Neural cell (in vitro differentiated cells): Measurements from ENCODE around the gene KLHL3. TPM values are rescaled to one million over a fixed set of nuclear protein-coding genes. Genes with fewer than 3 reads are reported as not detected.

Experiments used
- H2AFZ ChIP-seq: fragments of 200-600, 300-800 bp; sonication (generic), shearing (Covaris generic); 2 replicates; pipeline ENCODE4 v1.6.0; 2014; ENCODE audit warnings: low read depth, mild to moderate bottlenecking, antibody characterized with exemption, low read length, moderate library complexity
- H3F3A ChIP-seq: fragments of 200-600 bp; shearing (Covaris generic); 2 replicates; pipeline ENCODE4 v1.6.1; 2016; ENCODE audit warnings: mild to moderate bottlenecking, moderate library complexity, mixed read lengths, antibody characterized with exemption, low read length; ENCODE audit not compliant: insufficient read depth, poor library complexity, severe bottlenecking
- H3K27ac ChIP-seq: fragments of 200-600, 300-800 bp; sonication (generic), shearing (Covaris generic); 2 replicates; pipeline ENCODE4 v1.5.1; 2014; ENCODE audit warnings: mild to moderate bottlenecking, low read length, moderate library complexity
- H3K27me3 ChIP-seq: fragments of 300-800, 200-600 bp; sonication (generic), shearing (Covaris generic); 2 replicates; pipeline ENCODE4 v1.6.0; 2014; ENCODE audit warnings: mild to moderate bottlenecking, low read depth, low read length, moderate library complexity; ENCODE audit not compliant: insufficient read depth
- H3K36me3 ChIP-seq: fragments of 300-800, 200-600 bp; sonication (generic), shearing (Covaris generic); 2 replicates; pipeline ENCODE4 v1.5.1; 2014; ENCODE audit warnings: mild to moderate bottlenecking, antibody characterized with exemption, low read length, moderate library complexity; ENCODE audit not compliant: insufficient read depth
- H3K4me2 ChIP-seq: fragments of 300-800, 200-600 bp; sonication (generic), shearing (Covaris generic); 2 replicates; pipeline ENCODE4 v1.6.0; 2014; ENCODE audit warnings: mild to moderate bottlenecking, low read length
- H3K4me3 ChIP-seq: fragments of 300-800, 200-600 bp; sonication (generic), shearing (Covaris generic); 2 replicates; pipeline ENCODE4 v1.5.1; 2014; ENCODE audit warnings: mild to moderate bottlenecking, low read length, moderate library complexity
- H3K79me2 ChIP-seq: fragments of 200-600 bp; shearing (Covaris generic); replicated peaks from 2 replicates; pipeline ENCODE4 v1.6.0; 2014; ENCODE audit warnings: mild to moderate bottlenecking, low read length, moderate library complexity; ENCODE audit not compliant: insufficient read depth
- H3K9ac ChIP-seq: fragments of 300-800, 200-600 bp; sonication (generic), shearing (Covaris generic); 2 replicates; pipeline ENCODE4 v1.6.1; 2016; ENCODE audit warnings: mild to moderate bottlenecking, low read length, mixed read lengths
- H3K9me2 ChIP-seq: fragments of 200-600 bp; shearing (Covaris generic); 2 replicates; pipeline ENCODE4 v1.6.1; 2016; ENCODE audit warnings: mild to moderate bottlenecking, low read length, mixed read lengths; ENCODE audit not compliant: insufficient read depth
- H3K9me3 ChIP-seq: fragments of 200-600, 300-800 bp; sonication (generic), shearing (Covaris generic); 2 replicates; pipeline ENCODE4 v1.6.1; 2016; ENCODE audit warnings: mild to moderate bottlenecking, mixed run types, low read length, moderate library complexity, mixed read lengths
- H4K20me1 ChIP-seq: fragments of 200-600 bp; shearing (Covaris generic); 2 replicates; pipeline ENCODE4 v1.6.1; 2016; ENCODE audit warnings: mild to moderate bottlenecking, mixed run types; ENCODE audit not compliant: insufficient read depth
- EP300 ChIP-seq: fragments of 450-650 bp; conservative IDR thresholded peaks from 2 replicates; pipeline ENCODE4 v1.6.1; 2014; ENCODE audit warnings: antibody characterized with exemption, mild to moderate bottlenecking, moderate library complexity; ENCODE audit not compliant: poor library complexity, severe bottlenecking
- EZH2 ChIP-seq: fragments of 200-600, 300-800 bp; shearing (Covaris generic), sonication (generic); IDR thresholded peaks from 2 replicates; pipeline ENCODE4 v1.6.1; 2014; ENCODE audit warnings: antibody characterized with exemption, low read length, borderline replicate concordance, mild to moderate bottlenecking; ENCODE audit not compliant: insufficient read depth, poor library complexity, severe bottlenecking
- MXI1 ChIP-seq: fragments of 450-650 bp; conservative IDR thresholded peaks from 2 replicates; pipeline ENCODE4 v1.6.1; 2014; ENCODE audit warnings: antibody characterized with exemption, mild to moderate bottlenecking; ENCODE audit not compliant: poor library complexity, severe bottlenecking
- POLR2AphosphoS5 ChIP-seq: IDR thresholded peaks from 2 replicates; pipeline ENCODE4 v1.6.1; 2012
- RAD21 ChIP-seq: fragments of 450-650 bp; conservative IDR thresholded peaks from 2 replicates; pipeline ENCODE4 v1.6.1; 2014; ENCODE audit warnings: antibody characterized with exemption, mild to moderate bottlenecking, moderate library complexity
- SMC3 ChIP-seq: fragments of 450-650 bp; conservative IDR thresholded peaks from 2 replicates; pipeline ENCODE4 v1.6.1; 2014; ENCODE audit warnings: antibody characterized with exemption, mild to moderate bottlenecking, moderate library complexity; ENCODE audit not compliant: poor library complexity
- TAF1 ChIP-seq: IDR thresholded peaks from 2 replicates; pipeline ENCODE4 v1.6.1; 2012; ENCODE audit warnings: low read depth
- polyA plus RNA-seq: library from polyadenylated mRNA; depleted of rRNA; stranded (reverse); fragments of >200 nt; gene quantifications from 2 replicates; pipeline ENCODE4 v1.2.3, GENCODE V29; 2014
- TF ChIP-seq, protein P1 (sequence below): fragments of 450-650 bp; IDR thresholded peaks from 2 replicates; pipeline ENCODE4 v1.5.1; 2014; ENCODE audit warnings: antibody characterized with exemption, mild to moderate bottlenecking, moderate library complexity; ENCODE audit not compliant: poor library complexity, severe bottlenecking
- TF ChIP-seq, protein P2 (sequence below): IDR thresholded peaks from 2 replicates; pipeline ENCODE4 v1.6.1; 2012; ENCODE audit warnings: borderline replicate concordance

The KLHL3 gene
- polyA plus RNA-seq, 1 donor from 2014 or later = 12.9 TPM

DNA sequence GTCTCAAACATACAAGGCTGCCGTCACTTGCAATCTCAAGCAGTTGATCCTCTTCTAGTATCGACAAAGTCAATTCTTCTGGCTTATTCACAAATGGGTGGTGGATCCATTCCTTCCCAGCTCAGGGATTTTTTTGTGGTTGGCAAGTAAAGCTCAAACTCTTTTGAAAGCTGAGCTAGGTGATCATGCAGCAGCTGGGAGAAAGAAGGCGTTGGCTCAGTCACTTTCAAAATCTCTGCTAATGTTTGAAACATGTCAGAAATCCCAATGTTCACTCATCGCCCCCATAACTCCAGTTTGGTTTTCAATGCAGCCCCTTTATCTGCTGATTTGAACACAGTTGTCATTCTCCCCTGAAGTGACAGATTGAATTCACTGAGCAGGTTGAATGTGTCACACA is 22.2 kb upstream of the KLHL3 start:
- Histone ChIP-seq H3K4me3 (no peak overlapping the region), H3K27me3 (no peaks in the 10 kb centered on the region), H3K4me2 (no peak overlapping the region), H3K79me2 (peaks cover 10% of the 10 kb centered on the region), H3K36me3 (no peaks in the 10 kb centered on the region), H3K9ac (no peak overlapping the region), H3K9me3 (no peaks in the 10 kb centered on the region), H3K9me2 (no peaks in the 10 kb centered on the region), H4K20me1 (peaks cover 3% of the 10 kb centered on the region), H3K27ac (no peak overlapping the region), H2AFZ (no peak overlapping the region), H3F3A (no peaks in the 10 kb centered on the region)
- TF ChIP-seq RAD21 = no peak

DNA sequence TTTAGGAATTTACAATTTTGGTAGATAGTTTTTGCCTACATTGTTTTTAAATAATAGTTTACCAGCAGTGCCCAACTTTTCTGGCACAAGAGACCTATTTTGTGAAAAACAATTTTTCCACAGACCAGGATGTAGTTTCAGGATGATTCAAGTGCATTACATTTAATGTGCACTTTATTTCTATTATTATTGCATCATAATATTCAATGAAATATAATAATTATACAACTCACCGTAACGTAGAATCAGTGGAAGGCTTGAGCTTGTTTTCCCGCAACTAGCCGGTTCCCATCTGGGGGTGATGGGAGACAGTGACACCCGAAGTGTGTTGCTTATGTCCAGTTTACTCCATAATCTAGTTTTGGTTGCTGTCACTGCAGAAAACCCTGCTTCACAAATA is 21.7 kb upstream of the KLHL3 start:
- Histone ChIP-seq H3K27ac (no peak overlapping the region), H3K79me2 (peaks cover 15% of the 10 kb centered on the region), H3K9me3 (no peaks in the 10 kb centered on the region), H3K4me2 (no peak overlapping the region), H3K9ac (no peak overlapping the region), H4K20me1 (peaks cover 8% of the 10 kb centered on the region), H2AFZ (no peak overlapping the region), H3K4me3 (no peak overlapping the region), H3F3A (no peaks in the 10 kb centered on the region), H3K9me2 (no peaks in the 10 kb centered on the region), H3K36me3 (no peaks in the 10 kb centered on the region), H3K27me3 (no peaks in the 10 kb centered on the region)
- TF ChIP-seq SMC3 (no peak), EZH2 (no peak), POLR2AphosphoS5 (no peak), TAF1 (no peak), EP300 (no peak), RAD21 (no peak), MXI1 (no peak)
- TF ChIP-seq, protein P1, sequence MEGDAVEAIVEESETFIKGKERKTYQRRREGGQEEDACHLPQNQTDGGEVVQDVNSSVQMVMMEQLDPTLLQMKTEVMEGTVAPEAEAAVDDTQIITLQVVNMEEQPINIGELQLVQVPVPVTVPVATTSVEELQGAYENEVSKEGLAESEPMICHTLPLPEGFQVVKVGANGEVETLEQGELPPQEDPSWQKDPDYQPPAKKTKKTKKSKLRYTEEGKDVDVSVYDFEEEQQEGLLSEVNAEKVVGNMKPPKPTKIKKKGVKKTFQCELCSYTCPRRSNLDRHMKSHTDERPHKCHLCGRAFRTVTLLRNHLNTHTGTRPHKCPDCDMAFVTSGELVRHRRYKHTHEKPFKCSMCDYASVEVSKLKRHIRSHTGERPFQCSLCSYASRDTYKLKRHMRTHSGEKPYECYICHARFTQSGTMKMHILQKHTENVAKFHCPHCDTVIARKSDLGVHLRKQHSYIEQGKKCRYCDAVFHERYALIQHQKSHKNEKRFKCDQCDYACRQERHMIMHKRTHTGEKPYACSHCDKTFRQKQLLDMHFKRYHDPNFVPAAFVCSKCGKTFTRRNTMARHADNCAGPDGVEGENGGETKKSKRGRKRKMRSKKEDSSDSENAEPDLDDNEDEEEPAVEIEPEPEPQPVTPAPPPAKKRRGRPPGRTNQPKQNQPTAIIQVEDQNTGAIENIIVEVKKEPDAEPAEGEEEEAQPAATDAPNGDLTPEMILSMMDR = no peak
- TF ChIP-seq, protein P2, sequence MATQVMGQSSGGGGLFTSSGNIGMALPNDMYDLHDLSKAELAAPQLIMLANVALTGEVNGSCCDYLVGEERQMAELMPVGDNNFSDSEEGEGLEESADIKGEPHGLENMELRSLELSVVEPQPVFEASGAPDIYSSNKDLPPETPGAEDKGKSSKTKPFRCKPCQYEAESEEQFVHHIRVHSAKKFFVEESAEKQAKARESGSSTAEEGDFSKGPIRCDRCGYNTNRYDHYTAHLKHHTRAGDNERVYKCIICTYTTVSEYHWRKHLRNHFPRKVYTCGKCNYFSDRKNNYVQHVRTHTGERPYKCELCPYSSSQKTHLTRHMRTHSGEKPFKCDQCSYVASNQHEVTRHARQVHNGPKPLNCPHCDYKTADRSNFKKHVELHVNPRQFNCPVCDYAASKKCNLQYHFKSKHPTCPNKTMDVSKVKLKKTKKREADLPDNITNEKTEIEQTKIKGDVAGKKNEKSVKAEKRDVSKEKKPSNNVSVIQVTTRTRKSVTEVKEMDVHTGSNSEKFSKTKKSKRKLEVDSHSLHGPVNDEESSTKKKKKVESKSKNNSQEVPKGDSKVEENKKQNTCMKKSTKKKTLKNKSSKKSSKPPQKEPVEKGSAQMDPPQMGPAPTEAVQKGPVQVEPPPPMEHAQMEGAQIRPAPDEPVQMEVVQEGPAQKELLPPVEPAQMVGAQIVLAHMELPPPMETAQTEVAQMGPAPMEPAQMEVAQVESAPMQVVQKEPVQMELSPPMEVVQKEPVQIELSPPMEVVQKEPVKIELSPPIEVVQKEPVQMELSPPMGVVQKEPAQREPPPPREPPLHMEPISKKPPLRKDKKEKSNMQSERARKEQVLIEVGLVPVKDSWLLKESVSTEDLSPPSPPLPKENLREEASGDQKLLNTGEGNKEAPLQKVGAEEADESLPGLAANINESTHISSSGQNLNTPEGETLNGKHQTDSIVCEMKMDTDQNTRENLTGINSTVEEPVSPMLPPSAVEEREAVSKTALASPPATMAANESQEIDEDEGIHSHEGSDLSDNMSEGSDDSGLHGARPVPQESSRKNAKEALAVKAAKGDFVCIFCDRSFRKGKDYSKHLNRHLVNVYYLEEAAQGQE = no peak
